HEK293T (cell line): Measurements from ENCODE around the gene CLEC16A.

Source experiments
- CTCF ChIA-PET: fragments of 350-600 bp; formaldehyde crosslinking; extraction: SDS; loops from one replicate; lab custom pipeline; 2021; ENCODE audit warnings: antibody characterized with exemption, inconsistent platforms; lab: Yijun Ruan, JAX
- POLR2A ChIA-PET: fragments of 350-600 bp; formaldehyde crosslinking; extraction: SDS; loops from one replicate; lab custom pipeline; 2020; ENCODE audit warnings: antibody characterized with exemption, inconsistent platforms; lab: Yijun Ruan, JAX
- DNase-seq: peaks from one replicate; pipeline ENCODE4 v3.0.0; 2012; ENCODE audit warnings: mixed read lengths; ENCODE audit errors: extremely low spot score
- ARNT ChIP-seq: fragments of 450-650 bp; IDR thresholded peaks from 2 replicates; pipeline ENCODE4 v1.6.1; 2017; ENCODE audit warnings: mild to moderate bottlenecking
- BHLHE40 ChIP-seq: fragments of 450-650 bp; IDR thresholded peaks from 2 replicates; pipeline ENCODE4 v1.6.1; 2016; ENCODE audit warnings: mild to moderate bottlenecking, moderate library complexity, borderline replicate concordance
- CTBP1 ChIP-seq: fragments of 450-650 bp; IDR thresholded peaks from 2 replicates; pipeline ENCODE4 v1.6.1; 2016; ENCODE audit warnings: borderline replicate concordance
- ELF4 ChIP-seq: fragments of 450-650 bp; IDR thresholded peaks from 2 replicates; pipeline ENCODE4 v1.6.1; 2017; ENCODE audit warnings: antibody characterized with exemption
- FOXA1 ChIP-seq: fragments of 450-650 bp; IDR thresholded peaks from 2 replicates; pipeline ENCODE4 v1.6.1; 2016; ENCODE audit warnings: mild to moderate bottlenecking
- FOXK2 ChIP-seq: fragments of 450-650 bp; IDR thresholded peaks from 2 replicates; pipeline ENCODE4 v1.6.1; 2016; ENCODE audit warnings: mild to moderate bottlenecking
- FOXM1 ChIP-seq: fragments of 450-650 bp; IDR thresholded peaks from 2 replicates; pipeline ENCODE4 v1.6.1; 2017; ENCODE audit warnings: mild to moderate bottlenecking, borderline replicate concordance
- HDGF ChIP-seq: fragments of 450-650 bp; IDR thresholded peaks from 2 replicates; pipeline ENCODE4 v1.6.1; 2017; ENCODE audit warnings: antibody characterized with exemption, borderline replicate concordance
- L3MBTL2 ChIP-seq: fragments of 450-650 bp; conservative IDR thresholded peaks from 2 replicates; pipeline ENCODE4 v1.6.1; 2016; ENCODE audit warnings: mild to moderate bottlenecking
- LEF1 ChIP-seq: fragments of 450-650 bp; IDR thresholded peaks from 2 replicates; pipeline ENCODE4 v1.6.1; 2017; ENCODE audit warnings: mild to moderate bottlenecking, borderline replicate concordance
- NFRKB ChIP-seq: fragments of 450-650 bp; IDR thresholded peaks from 2 replicates; pipeline ENCODE4 v1.6.1; 2016; ENCODE audit warnings: mild to moderate bottlenecking, moderate library complexity
- SP1 ChIP-seq: fragments of 450-650 bp; IDR thresholded peaks from 2 replicates; pipeline ENCODE4 v1.6.1; 2017
- SUZ12 ChIP-seq: fragments of 450-650 bp; IDR thresholded peaks from 2 replicates; pipeline ENCODE4 v1.6.1; 2016; ENCODE audit warnings: mild to moderate bottlenecking
- TARDBP ChIP-seq: fragments of 450-650 bp; IDR thresholded peaks from 2 replicates; pipeline ENCODE4 v1.6.1; 2016
- ZNF384 ChIP-seq: fragments of 450-650 bp; IDR thresholded peaks from 2 replicates; pipeline ENCODE4 v1.6.1; 2016
- TF ChIP-seq, protein P1 (sequence below): fragments of 450-650 bp; IDR thresholded peaks from 2 replicates; pipeline ENCODE4 v1.6.1; 2016

CLEC16A gene

GRCh38 chr16:11004351-11004750 is 60.0 kb downstream of the CLEC16A start:
- TF ChIP-seq LEF1, result no peak
- no peak for TF ChIP-seq CTBP1
- POLR2A ChIA-PET, result no interaction called here
- CTCF ChIA-PET, result no interaction called here
- no peak for DNase-seq

DNA sequence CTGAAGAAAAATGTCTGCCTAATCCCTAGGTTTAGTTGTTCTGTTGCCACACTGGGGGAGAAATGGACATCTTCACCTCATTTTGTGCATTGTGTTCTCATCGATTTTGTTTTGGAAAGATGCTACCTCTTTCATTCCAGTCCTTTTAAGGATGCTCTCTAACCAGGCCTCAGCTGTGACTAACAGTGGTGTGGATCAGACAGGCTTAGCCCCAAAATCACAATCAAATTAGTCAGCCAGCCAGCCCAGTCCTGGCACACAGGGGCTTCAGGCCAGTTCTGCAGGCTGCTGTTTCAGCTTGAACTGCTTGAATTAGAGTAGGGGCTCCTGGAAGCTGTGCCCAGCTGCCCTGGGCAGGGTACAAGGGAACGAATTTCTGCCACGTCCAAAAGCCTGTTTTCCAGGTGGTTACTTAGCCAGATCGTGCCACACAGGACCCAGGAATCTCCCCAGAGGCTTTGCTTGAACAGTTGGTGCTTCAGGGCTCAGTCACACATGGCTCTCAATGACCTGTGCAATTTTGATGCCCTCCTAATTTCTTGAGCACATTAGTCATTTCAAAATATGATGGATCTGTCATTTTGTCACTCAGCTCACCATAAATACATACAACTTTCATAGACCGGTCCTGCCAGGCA is 60.7 kb downstream of the CLEC16A start:
- CTCF ChIA-PET, result no interaction called here
- POLR2A ChIA-PET, result no interaction called here
- TF ChIP-seq CTBP1 (no peak), FOXM1 (no peak), SP1 (no peak), TARDBP (no peak), L3MBTL2 (no peak), HDGF (no peak), FOXA1 (no peak)
- no peak for DNase-seq

DNA sequence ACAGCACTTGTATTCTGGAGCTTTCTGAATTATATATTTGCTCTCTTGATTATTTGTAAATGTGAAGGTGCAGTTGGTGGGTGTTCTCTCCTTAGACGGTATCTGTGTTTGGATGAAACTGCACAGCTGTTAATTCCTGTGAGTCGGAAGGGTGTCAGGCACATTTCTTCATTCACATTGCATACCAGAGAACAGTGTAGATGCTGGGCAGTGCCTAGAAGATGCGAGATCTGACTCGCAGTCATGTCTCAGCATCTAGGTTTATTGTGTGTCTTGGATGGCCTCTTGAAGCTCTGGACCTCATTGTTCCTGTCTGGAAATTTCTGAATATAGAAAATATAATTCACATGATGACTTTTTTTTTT is 61.2 kb downstream of the CLEC16A start:
- no peak for DNase-seq
- TF ChIP-seq BHLHE40 (no peak), TARDBP (no peak), SP1 (no peak), FOXK2 (no peak), ZNF384 (no peak), CTBP1 (no peak), NFRKB (no peak), HDGF (no peak), ARNT (no peak), FOXM1 (no peak), FOXA1 (no peak), LEF1 (no peak), ELF4 (no peak), SUZ12 (no peak), L3MBTL2 (no peak)
- TF ChIP-seq, protein P1, sequence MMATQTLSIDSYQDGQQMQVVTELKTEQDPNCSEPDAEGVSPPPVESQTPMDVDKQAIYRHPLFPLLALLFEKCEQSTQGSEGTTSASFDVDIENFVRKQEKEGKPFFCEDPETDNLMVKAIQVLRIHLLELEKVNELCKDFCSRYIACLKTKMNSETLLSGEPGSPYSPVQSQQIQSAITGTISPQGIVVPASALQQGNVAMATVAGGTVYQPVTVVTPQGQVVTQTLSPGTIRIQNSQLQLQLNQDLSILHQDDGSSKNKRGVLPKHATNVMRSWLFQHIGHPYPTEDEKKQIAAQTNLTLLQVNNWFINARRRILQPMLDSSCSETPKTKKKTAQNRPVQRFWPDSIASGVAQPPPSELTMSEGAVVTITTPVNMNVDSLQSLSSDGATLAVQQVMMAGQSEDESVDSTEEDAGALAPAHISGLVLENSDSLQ, result no peak
- ChIA-PET POLR2A (no interaction called here), CTCF (no interaction called here)

- CTCF ChIA-PET, result no interaction called here
- no peak for DNase-seq
- POLR2A ChIA-PET, result no interaction called here
- TF ChIP-seq ZNF384 (no peak), HDGF (no peak), FOXK2 (no peak), TARDBP (no peak), FOXM1 (no peak), NFRKB (no peak), CTBP1 (no peak), ARNT (no peak), ELF4 (no peak), BHLHE40 (no peak), SUZ12 (no peak), SP1 (no peak), FOXA1 (no peak)
- TF ChIP-seq, protein P1, result no peak
Measured at GRCh38 chr16:11006656-11007055, 62.3 kb downstream of the CLEC16A start.

- ChIA-PET POLR2A (no interaction called here), CTCF (interaction anchor here (0.7 kb wide), 1 partner anchor 91 kb away, joined by 3 read pairs; no protein-coding TSS in a partner anchor)
- TF ChIP-seq BHLHE40 (no peak), LEF1 (no peak), L3MBTL2 (no peak), FOXK2 (no peak), ZNF384 (no peak), TARDBP (no peak), SUZ12 (no peak), NFRKB (no peak), ELF4 (no peak), HDGF (no peak), FOXA1 (no peak), CTBP1 (no peak), ARNT (no peak), FOXM1 (no peak), SP1 (no peak)
- TF ChIP-seq, protein P1, result no peak
- no peak for DNase-seq
Measured at GRCh38 chr16:11007714-11008280, 63.4 kb downstream of the CLEC16A start.

- DNase-seq, result no peak
- ChIA-PET POLR2A (no interaction called here), CTCF (no interaction called here)
- no peak for TF ChIP-seq FOXA1
Measured at GRCh38 chr16:11009027-11009755, 64.8 kb downstream of the CLEC16A start.
